GM18861 (cell line): ENCODE results near the gene TNRC6C.

ENCODE experiments used
- ATAC-seq: cut with Tn5 transposase; IDR thresholded peaks from one replicate; pipeline ENCODE4 v1.9.1; 2021; ENCODE audit not compliant: unreplicated experiment

The TNRC6C gene

GRCh38 chr17:78007647-78008046 lies 49.1 kb downstream of the TNRC6C start:
- no peak for ATAC-seq

- ATAC-seq: no peak
Measured at GRCh38 chr17:78010759-78011158, 52.3 kb downstream of the TNRC6C start.

GRCh38 chr17:78012428-78012827 lies 53.9 kb downstream of the TNRC6C start:
- ATAC-seq: no peak

GRCh38 chr17:78013683-78014467 lies 55.4 kb downstream of the TNRC6C start:
- ATAC-seq: no peak

- ATAC-seq: no peak
Measured at GRCh38 chr17:78014646-78015045, 56.1 kb downstream of the TNRC6C start.

- no peak for ATAC-seq
Measured at GRCh38 chr17:78016852-78017251, 58.3 kb downstream of the TNRC6C start.

- ATAC-seq: no peak
Measured at GRCh38 chr17:78019367-78019975, 61.0 kb downstream of the TNRC6C start.

- ATAC-seq: no peak
Measured at GRCh38 chr17:78019976-78020716, 61.6 kb downstream of the TNRC6C start.

- no peak for ATAC-seq
Measured at GRCh38 chr17:78020717-78021108, 62.2 kb downstream of the TNRC6C start.

- ATAC-seq: no peak
Measured at GRCh38 chr17:78022425-78022824, 63.9 kb downstream of the TNRC6C start.

- ATAC-seq: no peak
Measured at GRCh38 chr17:78023042-78023441, 64.5 kb downstream of the TNRC6C start.

- no peak for ATAC-seq
Measured at GRCh38 chr17:78026381-78026780, 67.9 kb downstream of the TNRC6C start.

- ATAC-seq: no peak
Measured at GRCh38 chr17:78027121-78027520, 68.6 kb downstream of the TNRC6C start.

- no peak for ATAC-seq
Measured at GRCh38 chr17:78029697-78030096, 71.2 kb downstream of the TNRC6C start.

GRCh38 chr17:78031435-78031834 lies 72.9 kb downstream of the TNRC6C start:
- ATAC-seq: no peak

- ATAC-seq: no peak
Measured at GRCh38 chr17:78032166-78032565, 73.7 kb downstream of the TNRC6C start.

GRCh38 chr17:78034429-78035091 lies 76.1 kb downstream of the TNRC6C start:
- no peak for ATAC-seq

GRCh38 chr17:78037280-78037679 lies 78.8 kb downstream of the TNRC6C start:
- no peak for ATAC-seq

- no peak for ATAC-seq
Measured at GRCh38 chr17:78038748-78039288, 80.3 kb downstream of the TNRC6C start.

GRCh38 chr17:78039581-78039980 lies 81.1 kb downstream of the TNRC6C start:
- ATAC-seq: no peak
